OCI-LY3 (cell line): ENCODE measurements around the gene GRID2.

Source experiments
- H2AFZ ChIP-seq: fragments of 200-600, 300-600 bp; shearing (Covaris generic); 2 replicates; pipeline ENCODE4 v1.6.0; 2014; ENCODE audit warnings: antibody characterized with exemption, low read depth, low read length
- H3K27ac ChIP-seq: fragments of 200-600, 300-600 bp; sonication (generic); 2 replicates; pipeline ENCODE4 v1.5.1; 2014; ENCODE audit warnings: mild to moderate bottlenecking, low read length, moderate library complexity, mixed read lengths
- H3K27me3 ChIP-seq: fragments of 200-600, 300-600 bp; sonication (generic); 2 replicates; pipeline ENCODE4 v1.6.1; 2014; ENCODE audit warnings: low read depth, low read length, mixed read lengths
- H3K36me3 ChIP-seq: fragments of 200-600, 300-600 bp; sonication (generic); replicated peaks from 2 replicates; pipeline ENCODE3; 2014; ENCODE audit warnings: low read depth, low read length, mixed read lengths
- H3K4me1 ChIP-seq: fragments of 300-600, 200-600 bp; sonication (generic); 2 replicates; pipeline ENCODE4 v1.6.1; 2014; ENCODE audit warnings: low read length, mixed read lengths
- H3K4me2 ChIP-seq: fragments of 200-600, 300-600 bp; sonication (generic); 2 replicates; pipeline ENCODE4 v1.6.1; 2014; ENCODE audit warnings: low read length, mixed read lengths
- H3K4me3 ChIP-seq: fragments of 300-600, 200-600 bp; sonication (generic); 2 replicates; pipeline ENCODE4 v1.5.1; 2014; ENCODE audit warnings: antibody characterized with exemption, mild to moderate bottlenecking, low read length, moderate library complexity
- H3K79me2 ChIP-seq: fragments of 300-600, 200-600 bp; shearing (Covaris generic); 2 replicates; pipeline ENCODE4 v1.6.1; 2014; ENCODE audit warnings: mild to moderate bottlenecking, low read length, mixed read lengths
- H3K9ac ChIP-seq: fragments of 300-600, 200-600 bp; shearing (Covaris generic); 2 replicates; pipeline ENCODE4 v1.6.0; 2014; ENCODE audit warnings: mild to moderate bottlenecking, low read length, moderate library complexity
- H3K9me3 ChIP-seq: fragments of 200-600, 300-600 bp; shearing (Covaris generic); 2 replicates; pipeline ENCODE4 v1.6.1; 2014; ENCODE audit warnings: low read length, mixed read lengths; ENCODE audit not compliant: insufficient read depth
- H4K20me1 ChIP-seq: fragments of 200-600, 300-600 bp; sonication (generic); 2 replicates; pipeline ENCODE4 v1.6.1; 2016; ENCODE audit warnings: low read length, mixed read lengths; ENCODE audit not compliant: insufficient read depth
- CTCF ChIP-seq: fragments of 200-600, 300-600 bp; sonication (generic); IDR thresholded peaks from 2 replicates; pipeline ENCODE4 v1.5.1; 2014; ENCODE audit warnings: antibody characterized with exemption, low read length, low read depth
- EZH2phosphoT487 ChIP-seq: fragments of 200-600 bp; shearing (Covaris generic); IDR thresholded peaks from 2 replicates; pipeline ENCODE4 v1.6.1; 2018; ENCODE audit warnings: antibody characterized with exemption, mixed run types, low read depth

Gene GRID2

GRCh38 chr4:93086356-93086755 is 782.6 kb downstream of the GRID2 start:
- no peaks in the 10 kb centered on the region for H3K9me3 ChIP-seq
- no peaks in the 10 kb centered on the region for H4K20me1 ChIP-seq
- no peak overlapping the region for H3K4me2 ChIP-seq
- H3K9ac ChIP-seq = no peak overlapping the region
- no peaks in the 10 kb centered on the region for H3K79me2 ChIP-seq
- H3K4me1 ChIP-seq = no peaks in the 10 kb centered on the region
- no peak overlapping the region for H3K4me3 ChIP-seq
- H3K27ac ChIP-seq = no peak overlapping the region
- TF ChIP-seq CTCF = no peak
- TF ChIP-seq EZH2phosphoT487 = no peak
- H3K36me3 ChIP-seq = no peaks in the 10 kb centered on the region
- no peak overlapping the region for H2AFZ ChIP-seq
- no peaks in the 10 kb centered on the region for H3K27me3 ChIP-seq

- no peaks in the 10 kb centered on the region for H3K27me3 ChIP-seq
- H3K27ac ChIP-seq = no peak overlapping the region
- H3K36me3 ChIP-seq = no peaks in the 10 kb centered on the region
- H3K79me2 ChIP-seq = no peaks in the 10 kb centered on the region
- H3K4me2 ChIP-seq = no peak overlapping the region
- no peak overlapping the region for H2AFZ ChIP-seq
- no peaks in the 10 kb centered on the region for H3K9me3 ChIP-seq
- H3K9ac ChIP-seq = no peak overlapping the region
- TF ChIP-seq CTCF = no peak
- TF ChIP-seq EZH2phosphoT487 = no peak
- H3K4me3 ChIP-seq = no peak overlapping the region
- H3K4me1 ChIP-seq = no peaks in the 10 kb centered on the region
- no peaks in the 10 kb centered on the region for H4K20me1 ChIP-seq
These were observed 789.0 kb downstream of the GRID2 start for GRCh38 chr4:93092765-93093164.

- no peak for TF ChIP-seq CTCF
- TF ChIP-seq EZH2phosphoT487 = no peak
- Histone ChIP-seq H3K36me3 (no peaks in the 10 kb centered on the region), H3K27me3 (no peaks in the 10 kb centered on the region), H3K4me1 (no peaks in the 10 kb centered on the region), H3K79me2 (no peaks in the 10 kb centered on the region), H3K27ac (no peak overlapping the region), H3K9ac (no peak overlapping the region), H4K20me1 (no peaks in the 10 kb centered on the region), H2AFZ (no peak overlapping the region), H3K4me3 (no peak overlapping the region), H3K9me3 (no peaks in the 10 kb centered on the region), H3K4me2 (no peak overlapping the region)
These were observed 799.3 kb downstream of the GRID2 start for GRCh38 chr4:93103042-93103441.

- Histone ChIP-seq H3K27me3 (no peaks in the 10 kb centered on the region), H3K4me3 (no peak overlapping the region), H3K9ac (no peak overlapping the region), H3K79me2 (no peaks in the 10 kb centered on the region), H3K27ac (no peak overlapping the region), H3K9me3 (no peaks in the 10 kb centered on the region), H3K36me3 (no peaks in the 10 kb centered on the region), H3K4me1 (no peaks in the 10 kb centered on the region), H4K20me1 (no peaks in the 10 kb centered on the region), H2AFZ (no peak overlapping the region), H3K4me2 (no peak overlapping the region)
- TF ChIP-seq EZH2phosphoT487 (no peak), CTCF (no peak)
These were observed 812.9 kb downstream of the GRID2 start for GRCh38 chr4:93116624-93117023.
